GM13977 (cell line): ENCODE results near the gene TMIGD1.

ENCODE experiments used
- DNase-seq: peaks from one replicate; pipeline ENCODE4 v3.0.0; 2012; ENCODE audit warnings: low spot score
- CTCF ChIP-seq: IDR thresholded peaks from 2 replicates; pipeline ENCODE4 v1.5.1; 2012; ENCODE audit warnings: mild to moderate bottlenecking, control low read depth; ENCODE audit not compliant: insufficient read depth; ENCODE audit errors: extremely low read depth, missing control alignments
- in situ Hi-C: fragments of 300-500 bp; cut with MboI; formaldehyde crosslinking; loops from one replicate; pipeline ENCODE4 v1.12.0; 2022; ENCODE audit warnings: low sequenced_read_pairs, low pct_unique_long_range_greater_than_20kb, mixed read lengths, inconsistent platforms; ENCODE audit not compliant: unreplicated experiment

TMIGD1 gene

GRCh38 chr17:30309591-30309990 lies 24.3 kb downstream of the TMIGD1 start:
- DNase-seq: no peak
- in situ Hi-C loops: no loop called here

GRCh38 chr17:30308406-30308805 lies 25.5 kb downstream of the TMIGD1 start:
- no peak for DNase-seq
- in situ Hi-C loops: no loop called here
- TF ChIP-seq CTCF: no peak

More at GRCh38 chr17:30309591-30309990, 24.3 kb downstream of the TMIGD1 start:
- no peak for TF ChIP-seq CTCF

- in situ Hi-C loops: no loop called here
- no peak for TF ChIP-seq CTCF
- DNase-seq: no peak
Observed at GRCh38 chr17:30304778-30305177, 29.1 kb downstream of the TMIGD1 start.

- in situ Hi-C loops: no loop called here
- no peak for TF ChIP-seq CTCF
- DNase-seq: no peak
Observed at GRCh38 chr17:30302241-30302640, 31.6 kb downstream of the TMIGD1 start.

- in situ Hi-C loops: no loop called here
- no peak for TF ChIP-seq CTCF
- DNase-seq: no peak
Observed at GRCh38 chr17:30300818-30301217, 33.0 kb downstream of the TMIGD1 start.

GRCh38 chr17:30299000-30299399 lies 34.9 kb downstream of the TMIGD1 start:
- TF ChIP-seq CTCF: no peak
- no peak for DNase-seq
- in situ Hi-C loops: no loop called here

GRCh38 chr17:30297715-30298114 lies 36.1 kb downstream of the TMIGD1 start:
- in situ Hi-C loops: no loop called here
- TF ChIP-seq CTCF: no peak
- no peak for DNase-seq
